Fibroblast of the aortic adventitia (primary cell): Measurements from ENCODE around the gene FBXO33. TPM values are rescaled to one million over a fixed set of nuclear protein-coding genes. Genes with fewer than 3 reads are reported as not detected.

Experiments
- DNase-seq: peaks from one replicate; pipeline ENCODE4 v3.0.0-alpha.2; 2010; ENCODE audit warnings: low read depth
- H3K4me3 ChIP-seq: 2 replicates; pipeline ENCODE4 v1.5.1; 2011; ENCODE audit warnings: low read depth, mild to moderate bottlenecking, control low read depth, low read length, moderate library complexity
- total RNA-seq: library from RNA; depleted of rRNA; stranded (reverse); fragments of >200 nt; gene quantifications from 2 replicates; pipeline ENCODE4 v1.2.3, GENCODE V29; 2012; ENCODE audit warnings: low replicate concordance
- TF ChIP-seq, protein P1 (sequence below): IDR thresholded peaks from 2 replicates; pipeline ENCODE4 v1.5.1; 2011; ENCODE audit warnings: mild to moderate bottlenecking, low read length, control low read depth, inconsistent platforms; ENCODE audit not compliant: insufficient read depth

The FBXO33 gene
- total RNA-seq, 1 donor = 17.5 TPM

DNA sequence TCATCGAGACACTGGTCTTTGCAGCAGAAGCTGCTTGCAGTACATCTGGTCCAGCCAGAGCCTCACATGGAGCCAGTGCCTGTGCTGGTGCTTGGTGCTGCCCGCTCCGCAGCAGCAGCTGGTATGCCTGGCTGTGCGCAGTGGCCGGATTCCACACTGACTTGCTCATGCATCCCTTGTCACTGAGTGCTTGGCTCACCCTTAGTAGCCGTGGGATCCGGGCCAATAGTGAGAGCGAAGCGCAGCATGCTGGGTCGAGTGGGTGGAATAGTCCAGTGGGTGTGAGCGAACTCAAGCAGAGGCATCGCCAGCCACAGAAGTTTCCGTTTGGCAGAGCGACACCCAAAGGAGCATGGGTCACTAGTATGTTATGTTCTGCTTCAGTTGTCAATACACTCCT lies 10.1 kb upstream of the FBXO33 start:
- DNase-seq = no peak
- TF ChIP-seq, protein P1, sequence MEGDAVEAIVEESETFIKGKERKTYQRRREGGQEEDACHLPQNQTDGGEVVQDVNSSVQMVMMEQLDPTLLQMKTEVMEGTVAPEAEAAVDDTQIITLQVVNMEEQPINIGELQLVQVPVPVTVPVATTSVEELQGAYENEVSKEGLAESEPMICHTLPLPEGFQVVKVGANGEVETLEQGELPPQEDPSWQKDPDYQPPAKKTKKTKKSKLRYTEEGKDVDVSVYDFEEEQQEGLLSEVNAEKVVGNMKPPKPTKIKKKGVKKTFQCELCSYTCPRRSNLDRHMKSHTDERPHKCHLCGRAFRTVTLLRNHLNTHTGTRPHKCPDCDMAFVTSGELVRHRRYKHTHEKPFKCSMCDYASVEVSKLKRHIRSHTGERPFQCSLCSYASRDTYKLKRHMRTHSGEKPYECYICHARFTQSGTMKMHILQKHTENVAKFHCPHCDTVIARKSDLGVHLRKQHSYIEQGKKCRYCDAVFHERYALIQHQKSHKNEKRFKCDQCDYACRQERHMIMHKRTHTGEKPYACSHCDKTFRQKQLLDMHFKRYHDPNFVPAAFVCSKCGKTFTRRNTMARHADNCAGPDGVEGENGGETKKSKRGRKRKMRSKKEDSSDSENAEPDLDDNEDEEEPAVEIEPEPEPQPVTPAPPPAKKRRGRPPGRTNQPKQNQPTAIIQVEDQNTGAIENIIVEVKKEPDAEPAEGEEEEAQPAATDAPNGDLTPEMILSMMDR = no peak
- H3K4me3 ChIP-seq = no peak overlapping the region

DNA sequence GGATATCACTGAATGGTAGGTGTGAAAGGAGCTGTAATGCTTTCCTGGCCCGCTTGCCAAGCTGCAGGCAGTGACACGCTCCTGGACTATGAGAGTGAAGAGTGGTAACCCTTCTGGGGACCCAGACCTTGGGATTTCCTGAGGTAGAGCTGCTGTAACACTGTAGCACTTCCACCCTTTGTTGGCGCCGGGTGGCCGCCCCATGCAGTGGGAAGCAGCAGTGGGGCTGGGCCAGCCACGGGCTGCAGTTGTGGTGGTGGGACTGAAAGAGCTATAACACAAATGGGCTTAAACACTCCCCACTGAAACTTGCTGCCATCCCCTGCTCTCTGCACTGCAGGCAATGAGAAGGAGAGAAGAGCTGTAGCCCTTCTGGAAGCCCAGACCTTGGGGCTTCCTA lies 9.6 kb upstream of the FBXO33 start:
- H3K4me3 ChIP-seq = no peak overlapping the region
- TF ChIP-seq, protein P1 = no peak
- no peak for DNase-seq

DNA sequence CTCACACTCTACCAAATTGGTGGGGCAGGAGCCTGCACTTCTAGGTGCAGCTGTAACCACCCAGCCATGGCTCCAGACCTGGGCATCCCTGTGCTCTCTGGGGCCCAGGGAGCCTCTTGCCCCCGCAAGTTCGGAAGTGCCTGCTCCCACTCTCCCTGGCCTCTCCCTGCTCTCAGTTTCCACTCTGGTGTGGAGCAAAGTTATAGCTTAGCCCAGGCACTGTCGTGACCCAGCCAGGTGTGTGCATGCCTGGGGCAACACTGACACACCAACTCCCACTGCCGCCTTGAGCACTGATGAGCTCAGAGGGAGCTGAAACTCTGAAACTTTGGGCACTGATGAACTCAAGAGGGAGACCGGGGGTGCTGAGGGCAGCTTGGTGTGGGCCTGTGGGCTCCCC lies 8.7 kb upstream of the FBXO33 start:
- H3K4me3 ChIP-seq = no peak overlapping the region
- TF ChIP-seq, protein P1 = no peak
- no peak for DNase-seq

DNA sequence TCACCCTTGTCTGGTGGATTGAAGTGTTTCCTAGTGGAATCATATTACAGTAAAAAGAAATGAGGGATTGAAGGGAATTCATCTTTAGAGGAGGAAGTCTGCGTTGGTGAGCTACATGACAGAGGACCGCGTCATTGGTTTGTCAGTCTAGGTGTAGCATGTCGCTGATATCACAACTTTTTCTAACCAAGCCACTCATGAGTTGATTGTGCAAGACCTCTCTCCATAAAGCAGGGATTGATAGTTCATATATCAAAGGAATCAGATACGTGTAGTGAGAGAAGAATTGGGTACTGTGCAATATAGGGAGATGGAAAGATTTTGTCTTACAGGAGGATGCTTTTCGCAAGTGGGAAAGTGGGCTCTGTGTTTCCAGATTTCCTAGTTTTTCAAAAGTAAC lies 3.0 kb upstream of the FBXO33 start:
- no peak for DNase-seq
- no peak overlapping the region for H3K4me3 ChIP-seq
- TF ChIP-seq, protein P1 = no peak

DNA sequence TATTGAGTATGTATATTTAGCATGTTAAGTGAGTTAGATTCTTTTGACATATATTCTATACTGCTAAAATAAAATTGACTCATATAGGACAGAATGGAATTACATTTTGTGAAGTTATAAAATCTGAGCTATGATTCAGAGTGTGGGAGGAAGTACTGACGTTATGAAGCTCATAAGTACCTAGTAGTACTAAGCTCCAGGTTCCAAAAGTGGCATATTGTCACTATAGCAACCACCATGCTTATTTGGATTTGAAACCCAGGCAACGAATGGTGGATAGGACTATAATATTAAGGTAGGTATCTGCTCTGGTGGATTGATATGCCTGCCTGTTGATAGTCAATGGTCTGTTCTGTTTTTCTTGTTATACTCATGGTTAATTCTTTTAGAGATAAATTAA lies 2.2 kb upstream of the FBXO33 start:
- TF ChIP-seq, protein P1 = no peak
- DNase-seq = no peak
- H3K4me3 ChIP-seq = no peak overlapping the region

DNA sequence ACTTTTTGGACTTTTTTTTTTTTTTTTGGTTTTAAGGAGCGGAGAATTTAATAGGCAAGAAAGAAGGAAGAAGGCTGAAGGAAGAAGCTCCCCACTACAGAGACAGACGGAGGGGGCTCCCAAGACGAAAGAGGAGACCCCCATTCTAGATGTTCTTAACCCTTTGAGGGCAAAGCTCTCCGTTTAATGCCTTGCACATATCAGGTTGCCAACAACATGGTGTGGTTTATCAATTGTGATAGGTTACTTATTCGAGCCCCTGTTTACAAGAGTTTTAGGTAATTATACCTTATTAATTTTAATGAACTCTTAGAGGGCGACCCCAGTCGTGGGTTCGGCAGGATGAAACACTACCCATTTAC lies 1.2 kb upstream of the FBXO33 start:
- H3K4me3 ChIP-seq = peak overlapping the region; percentile 82

More for the DNA sequence above, 1.2 kb upstream of the FBXO33 start:
- TF ChIP-seq, protein P1 = no peak
- no peak for DNase-seq
